Upper lobe of right lung (tissue), 1 donor: Measurements from ENCODE around the gene MAP3K20. TPM values are rescaled to one million over a fixed set of nuclear protein-coding genes. Genes with fewer than 3 reads are reported as not detected.

Experiments used
- ATAC-seq: fragments of 200-7000 bp; cut with Tn5 transposase; one replicate; pipeline ENCODE4 v1.9.1; 2020; ENCODE audit warnings: mild to moderate bottlenecking, moderate library complexity
- DNase-seq: peaks from one replicate; pipeline ENCODE4 v3.0.0-alpha.2; 2020
- H3K27ac ChIP-seq: fragments of 200-600 bp; one replicate; pipeline ENCODE4 v1.8.0; 2022
- H3K27me3 ChIP-seq: fragments of 200-600 bp; one replicate; pipeline ENCODE4 v1.8.0; 2022; ENCODE audit warnings: mild to moderate bottlenecking
- H3K36me3 ChIP-seq: fragments of 200-600 bp; one replicate; pipeline ENCODE4 v1.8.0; 2022
- H3K4me1 ChIP-seq: fragments of 200-600 bp; one replicate; pipeline ENCODE4 v1.8.0; 2022
- H3K4me3 ChIP-seq: fragments of 200-600 bp; one replicate; pipeline ENCODE4 v1.8.0; 2022; ENCODE audit warnings: mild to moderate bottlenecking
- H3K9me3 ChIP-seq: fragments of 200-600 bp; one replicate; pipeline ENCODE4 v1.8.0; 2022
- intact Hi-C: fragments of 100-400 bp; cut with DNase I; formaldehyde crosslinking; loops from one replicate; pipeline ENCODE4 v1.11.0; 2022
- total RNA-seq: library from RNA; stranded (reverse); fragmentation: NEBNext Ultra II Directional; extraction: Animal tissue kit (Norgen Biotek cat#: 25700); gene quantifications from one replicate; pipeline ENCODE4 v1.2.1, GENCODE V29; 2021
- TF ChIP-seq, protein P1 (sequence below): fragments of 200-600 bp; IDR thresholded peaks from one replicate; pipeline ENCODE4 v1.8.0; 2022; ENCODE audit warnings: antibody characterized with exemption
- donor health status: DM: no; HTN: yes; CAD: no; lungs with severe emphysema.

Gene MAP3K20
- total RNA-seq, 1 donor from 2014 or later, result 52.0 TPM

DNA sequence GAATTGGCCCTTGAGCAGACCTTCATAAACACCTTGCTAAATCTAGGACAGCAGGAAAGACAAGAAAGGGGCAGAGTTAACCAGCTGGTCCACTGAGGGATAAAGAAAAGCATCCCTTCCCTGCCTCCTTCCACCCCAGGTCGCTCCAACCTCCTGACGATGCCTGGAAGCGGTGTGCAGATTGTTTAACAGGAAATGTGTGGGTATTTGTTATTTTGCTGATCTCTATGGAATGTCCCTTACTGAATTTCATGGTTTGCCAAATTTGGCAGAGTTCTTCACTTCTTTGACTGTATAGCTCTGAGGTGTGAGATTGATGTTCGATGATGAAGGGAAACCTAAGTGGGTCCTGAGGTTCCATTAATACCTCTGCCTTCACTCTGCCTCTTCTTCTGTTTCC is 72.9 kb downstream of the MAP3K20 start:
- H3K27ac ChIP-seq, result no peak overlapping the region
- no peaks in the 10 kb centered on the region for H3K9me3 ChIP-seq
- H3K4me3 ChIP-seq, result no peak overlapping the region
- H3K4me1 ChIP-seq, result peaks cover 15% of the 10 kb centered on the region
- DNase-seq (no peak), ATAC-seq (no peak)
- TF ChIP-seq, protein P1, sequence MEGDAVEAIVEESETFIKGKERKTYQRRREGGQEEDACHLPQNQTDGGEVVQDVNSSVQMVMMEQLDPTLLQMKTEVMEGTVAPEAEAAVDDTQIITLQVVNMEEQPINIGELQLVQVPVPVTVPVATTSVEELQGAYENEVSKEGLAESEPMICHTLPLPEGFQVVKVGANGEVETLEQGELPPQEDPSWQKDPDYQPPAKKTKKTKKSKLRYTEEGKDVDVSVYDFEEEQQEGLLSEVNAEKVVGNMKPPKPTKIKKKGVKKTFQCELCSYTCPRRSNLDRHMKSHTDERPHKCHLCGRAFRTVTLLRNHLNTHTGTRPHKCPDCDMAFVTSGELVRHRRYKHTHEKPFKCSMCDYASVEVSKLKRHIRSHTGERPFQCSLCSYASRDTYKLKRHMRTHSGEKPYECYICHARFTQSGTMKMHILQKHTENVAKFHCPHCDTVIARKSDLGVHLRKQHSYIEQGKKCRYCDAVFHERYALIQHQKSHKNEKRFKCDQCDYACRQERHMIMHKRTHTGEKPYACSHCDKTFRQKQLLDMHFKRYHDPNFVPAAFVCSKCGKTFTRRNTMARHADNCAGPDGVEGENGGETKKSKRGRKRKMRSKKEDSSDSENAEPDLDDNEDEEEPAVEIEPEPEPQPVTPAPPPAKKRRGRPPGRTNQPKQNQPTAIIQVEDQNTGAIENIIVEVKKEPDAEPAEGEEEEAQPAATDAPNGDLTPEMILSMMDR, result no peak
- no peaks in the 10 kb centered on the region for H3K36me3 ChIP-seq
- H3K27me3 ChIP-seq, result no peaks in the 10 kb centered on the region
- intact Hi-C loops, result no loop called here

GRCh38 chr2:173149491-173149890 is 73.8 kb downstream of the MAP3K20 start:
- Histone ChIP-seq H3K4me3 (no peak overlapping the region), H3K36me3 (no peaks in the 10 kb centered on the region), H3K4me1 (peaks cover 15% of the 10 kb centered on the region), H3K27ac (no peak overlapping the region), H3K27me3 (no peaks in the 10 kb centered on the region), H3K9me3 (no peaks in the 10 kb centered on the region)
- intact Hi-C loops, result no loop called here
- TF ChIP-seq, protein P1, result no peak
- ATAC-seq, result peak; percentile 59
- DNase-seq, result no peak

DNA sequence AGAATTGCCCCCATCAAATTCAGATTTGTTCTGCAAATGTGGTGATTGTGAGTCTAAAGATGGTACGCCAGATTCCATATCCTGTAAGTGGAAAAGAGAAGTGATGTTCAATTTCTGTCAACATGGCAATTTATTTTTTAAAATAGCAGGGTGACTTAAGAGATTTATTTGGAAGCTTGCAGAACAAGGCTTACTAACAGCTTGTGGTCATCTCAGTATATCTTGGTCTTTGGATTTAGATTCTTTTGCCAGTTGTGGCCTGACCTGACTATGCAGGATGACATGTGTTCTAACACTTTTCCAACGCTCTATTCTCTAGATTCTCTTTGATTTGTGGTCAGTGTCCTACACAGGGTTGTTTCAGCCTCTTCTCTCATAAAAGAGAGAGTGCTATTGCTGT is 74.4 kb downstream of the MAP3K20 start:
- no peak overlapping the region for H3K27ac ChIP-seq
- no peaks in the 10 kb centered on the region for H3K36me3 ChIP-seq
- no peak for DNase-seq
- TF ChIP-seq, protein P1, result no peak
- peaks cover 15% of the 10 kb centered on the region for H3K4me1 ChIP-seq
- intact Hi-C loops, result no loop called here
- no peaks in the 10 kb centered on the region for H3K9me3 ChIP-seq
- H3K27me3 ChIP-seq, result no peaks in the 10 kb centered on the region
- H3K4me3 ChIP-seq, result no peak overlapping the region
- ATAC-seq, result no peak

DNA sequence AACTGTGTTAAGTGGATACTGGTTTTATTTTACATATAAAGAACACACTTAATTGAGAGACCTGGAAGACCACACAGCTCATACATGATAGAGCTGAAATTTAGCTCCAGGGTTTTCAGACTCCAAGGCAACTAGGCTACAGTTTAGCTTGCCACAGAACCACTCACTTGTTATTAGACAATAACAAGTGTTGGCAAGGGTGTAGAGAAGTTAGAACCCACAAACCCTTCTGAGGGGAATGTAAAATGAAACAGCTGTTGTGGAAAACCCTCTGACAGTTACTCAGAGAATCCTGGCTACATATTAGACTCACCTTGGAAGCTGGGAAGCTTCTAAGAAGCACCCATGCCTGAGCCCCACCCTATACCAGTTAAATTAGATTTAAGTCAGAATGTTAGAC is 75.3 kb downstream of the MAP3K20 start:
- no peaks in the 10 kb centered on the region for H3K27me3 ChIP-seq
- H3K27ac ChIP-seq, result no peak overlapping the region
- no peaks in the 10 kb centered on the region for H3K9me3 ChIP-seq
- no peaks in the 10 kb centered on the region for H3K36me3 ChIP-seq
- DNase-seq, result no peak
- H3K4me3 ChIP-seq, result no peak overlapping the region
- H3K4me1 ChIP-seq, result peaks cover 15% of the 10 kb centered on the region
- TF ChIP-seq, protein P1, result no peak
- intact Hi-C loops, result no loop called here
- no peak for ATAC-seq

DNA sequence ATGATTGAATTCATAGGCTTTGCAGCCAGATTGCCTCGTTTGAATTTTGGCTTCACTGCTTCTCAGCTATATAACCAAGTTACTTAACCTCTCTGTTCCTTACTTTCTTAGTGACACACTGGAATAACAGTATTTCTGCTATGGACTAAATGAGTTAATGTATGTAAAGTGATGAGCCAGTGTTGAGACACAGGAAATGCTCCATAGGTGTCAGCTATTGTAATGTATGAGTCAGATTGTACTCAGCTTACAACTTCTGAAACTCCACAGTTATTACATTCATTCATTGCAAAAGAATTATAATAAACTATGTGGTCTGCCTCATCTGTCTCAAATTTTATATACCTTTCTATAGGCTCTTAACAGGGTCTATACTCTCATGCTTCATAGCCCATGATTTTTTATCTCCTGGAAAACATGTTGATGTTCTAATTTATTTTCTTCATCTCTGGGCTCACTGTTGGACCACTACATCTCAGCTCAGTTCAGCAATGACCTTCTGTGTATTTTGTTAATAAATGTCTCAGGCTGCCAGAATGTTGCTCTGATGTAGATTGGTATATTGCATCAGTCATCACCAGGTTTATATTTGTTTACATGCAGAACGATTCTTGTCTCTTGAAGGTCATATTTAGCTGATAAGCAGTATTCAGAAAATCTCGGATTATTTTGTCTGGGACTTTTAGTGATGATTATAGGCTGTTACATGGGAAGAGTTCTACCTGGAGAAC is 76.2 kb downstream of the MAP3K20 start:
- no peak for ATAC-seq
- no peak overlapping the region for H3K27ac ChIP-seq

More for the DNA sequence above, 76.2 kb downstream of the MAP3K20 start:
- intact Hi-C loops, result no loop called here
- DNase-seq, result no peak
- Histone ChIP-seq H3K9me3 (no peaks in the 10 kb centered on the region), H3K4me3 (no peak overlapping the region), H3K27me3 (no peaks in the 10 kb centered on the region), H3K4me1 (peaks cover 15% of the 10 kb centered on the region), H3K36me3 (no peaks in the 10 kb centered on the region)
- TF ChIP-seq, protein P1, result no peak
